Measurements from ENCODE around the gene CH25H.

The CH25H gene

GRCh38 chr10:89233033-89233432 lies 25.9 kb upstream of the CH25H start:
- DNase-seq (ENCODE audit: low read depth in 2 of 2), result no peak

GRCh38 chr10:89228962-89229361 lies 21.8 kb upstream of the CH25H start:
- DNase-seq (ENCODE audit: low read depth in 2 of 2), result no peak

- no peak for DNase-seq (ENCODE audit: low read depth in 2 of 2)
Observed at GRCh38 chr10:89228146-89228545, 21.0 kb upstream of the CH25H start.

- no peak for DNase-seq (ENCODE audit: low read depth in 2 of 2)
Observed at GRCh38 chr10:89226891-89227290, 19.8 kb upstream of the CH25H start.

GRCh38 chr10:89224739-89225443 lies 17.8 kb upstream of the CH25H start:
- no peak for DNase-seq (ENCODE audit: low read depth in 2 of 2)

- DNase-seq (ENCODE audit: low read depth in 2 of 2), result no peak
Observed at GRCh38 chr10:89221919-89222318, 14.8 kb upstream of the CH25H start.

- no peak for DNase-seq (ENCODE audit: low read depth in 2 of 2)
Observed at GRCh38 chr10:89219513-89220218, 12.5 kb upstream of the CH25H start.

GRCh38 chr10:89217057-89217990 lies 10.2 kb upstream of the CH25H start:
- peak in 1 of 2 donors; percentile 38 for DNase-seq (ENCODE audit: low read depth in 2 of 2)

- DNase-seq (ENCODE audit: low read depth in 2 of 2), result no peak
Observed at GRCh38 chr10:89216056-89216455, 8.9 kb upstream of the CH25H start.

- no peak for DNase-seq (ENCODE audit: low read depth in 2 of 2)
Observed at GRCh38 chr10:89215511-89215910, 8.4 kb upstream of the CH25H start.

GRCh38 chr10:89214566-89215165 lies 7.5 kb upstream of the CH25H start:
- DNase-seq (ENCODE audit: low read depth in 2 of 2), result no peak

- no peak for DNase-seq (ENCODE audit: low read depth in 2 of 2)
Observed at GRCh38 chr10:89213191-89213808, 6.2 kb upstream of the CH25H start.

- no peak for DNase-seq (ENCODE audit: low read depth in 2 of 2)
Observed at GRCh38 chr10:89210794-89211425, 3.8 kb upstream of the CH25H start.

GRCh38 chr10:89209718-89210117 lies 2.6 kb upstream of the CH25H start:
- no peak for DNase-seq (ENCODE audit: low read depth in 2 of 2)

GRCh38 chr10:89207801-89208551 lies 859 bp upstream of the CH25H start:
- no peak for DNase-seq (ENCODE audit: low read depth in 2 of 2)

GRCh38 chr10:89206402-89207180 lies 526 bp downstream of the CH25H start:
- no peak for DNase-seq (ENCODE audit: low read depth in 2 of 2)

- no peak for DNase-seq (ENCODE audit: low read depth in 2 of 2)
Observed at GRCh38 chr10:89204621-89205185, 2.4 kb downstream of the CH25H start.

- DNase-seq (ENCODE audit: low read depth in 2 of 2), result no peak
Observed at GRCh38 chr10:89203237-89203636, 3.9 kb downstream of the CH25H start.

- no peak for DNase-seq (ENCODE audit: low read depth in 2 of 2)
Observed at GRCh38 chr10:89202033-89202425, 5.1 kb downstream of the CH25H start.

All from stimulated activated CD8-positive, alpha-beta memory T cell treated with anti-CD3 and anti-CD28 coated beads, Interleukin-7, amount 100 ng/mL, for 1 hour (primary cell).